Measurements from ENCODE around the gene PET100.

Gene PET100, protein sequence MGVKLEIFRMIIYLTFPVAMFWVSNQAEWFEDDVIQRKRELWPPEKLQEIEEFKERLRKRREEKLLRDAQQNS
- 5.3 to 10.1 reads per million in 2 donors for total RNA-seq

DNA sequence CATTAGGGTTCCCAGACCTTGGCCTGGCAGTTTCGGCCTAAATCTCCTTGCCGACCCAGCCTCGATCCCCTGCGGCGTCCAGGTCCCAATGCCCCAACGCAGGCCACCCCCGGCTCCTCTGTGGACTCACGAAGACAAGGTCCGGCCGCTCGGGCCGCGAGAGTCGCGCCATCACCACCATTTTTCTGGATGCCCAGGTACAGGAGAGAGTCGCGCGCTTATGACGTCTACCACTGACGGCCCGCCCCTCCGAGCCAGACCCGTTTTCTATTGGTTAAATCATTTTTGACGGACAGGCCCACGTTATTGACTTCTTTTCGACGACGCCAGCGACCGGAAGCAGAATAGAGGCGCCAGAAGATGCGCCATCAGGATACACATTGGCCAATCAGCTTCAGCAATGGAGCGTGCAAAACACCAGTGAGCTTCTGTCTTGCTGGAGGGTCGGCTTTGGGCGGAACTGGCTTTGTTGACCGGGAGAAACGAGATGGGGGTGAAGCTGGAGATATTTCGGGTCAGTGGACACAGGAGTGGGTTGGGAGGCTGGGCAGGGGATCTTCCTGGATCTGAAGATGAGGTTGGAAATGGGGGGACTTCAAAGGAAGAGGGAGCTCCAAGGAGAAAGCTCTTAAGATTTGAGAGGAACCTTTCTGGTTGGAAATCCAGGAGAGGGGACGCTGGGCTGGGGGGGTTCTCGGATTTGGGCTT, at the start of gene PET100, which contains the start of gene XAB2:
Gene PET100 (plus strand): TSS at position 447 of the 708 bp plus-strand sequence. CDS start 41 bp downstream, at position 488.
Gene XAB2 (minus strand): TSS at position 199 of the 708 bp plus-strand sequence. CDS start 18 bp downstream, at position 181.
- peak; percentile 87 for DNase-seq

DNA sequence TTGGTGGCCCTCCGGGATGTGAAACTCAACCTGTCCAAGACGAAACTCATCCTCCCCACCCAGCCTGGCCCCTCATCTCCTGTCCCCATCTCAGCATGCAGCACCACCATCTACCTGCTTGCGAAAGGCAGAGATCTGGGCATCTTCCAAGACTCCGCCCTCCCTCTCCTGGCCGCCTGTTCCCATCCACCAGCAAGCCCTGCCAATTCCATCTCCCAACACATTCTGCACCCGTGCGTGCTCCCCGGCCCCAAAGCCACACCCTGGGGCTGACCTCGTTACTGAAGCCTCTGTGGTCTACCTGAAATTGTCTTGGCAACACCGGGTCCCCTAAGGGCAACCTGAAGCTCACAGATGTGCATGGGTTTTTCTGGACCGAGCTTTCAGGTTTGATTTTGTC, 47.1 kb upstream of the PET100 start:
- DNase-seq = no peak

DNA sequence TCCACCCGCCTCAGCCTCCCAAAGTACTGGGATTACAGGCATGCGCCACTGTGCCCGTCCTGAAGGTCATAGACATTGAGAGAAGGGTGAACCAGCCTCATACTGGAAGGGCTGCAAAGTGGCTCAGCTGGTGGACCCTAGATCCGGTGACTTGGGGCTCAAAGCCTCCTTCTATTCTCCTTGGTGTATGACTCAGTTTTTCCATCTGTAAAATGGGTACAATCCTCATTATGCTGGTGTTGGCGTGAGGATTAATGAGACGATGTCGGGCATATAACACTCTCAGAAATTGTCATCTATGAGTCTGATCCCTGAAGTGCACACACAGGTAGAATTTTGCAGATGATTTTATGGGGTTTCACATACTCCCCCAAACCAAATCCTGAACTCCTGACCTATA, 39.8 kb upstream of the PET100 start:
- no peak for DNase-seq

DNA sequence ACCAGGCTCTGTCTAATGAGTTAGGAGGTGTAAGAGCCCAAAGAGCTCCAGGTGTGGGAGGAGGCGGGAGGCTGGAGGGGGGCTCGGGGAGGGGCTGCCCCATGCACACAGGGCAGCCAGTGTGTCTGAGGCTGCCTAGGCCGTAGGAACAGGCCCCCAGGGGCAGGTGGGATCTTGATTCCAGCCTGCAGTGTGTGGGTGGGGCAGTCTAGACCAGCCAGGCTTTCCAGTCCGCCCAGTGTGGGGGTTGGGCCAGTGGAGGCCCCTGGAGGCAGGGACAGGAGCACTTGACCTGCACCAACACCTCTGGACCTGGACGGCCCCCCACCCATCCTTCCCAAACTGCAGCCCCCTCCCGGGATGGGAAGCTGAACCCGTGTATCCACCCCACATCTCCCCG, 39.3 kb upstream of the PET100 start:
- DNase-seq = no peak

DNA sequence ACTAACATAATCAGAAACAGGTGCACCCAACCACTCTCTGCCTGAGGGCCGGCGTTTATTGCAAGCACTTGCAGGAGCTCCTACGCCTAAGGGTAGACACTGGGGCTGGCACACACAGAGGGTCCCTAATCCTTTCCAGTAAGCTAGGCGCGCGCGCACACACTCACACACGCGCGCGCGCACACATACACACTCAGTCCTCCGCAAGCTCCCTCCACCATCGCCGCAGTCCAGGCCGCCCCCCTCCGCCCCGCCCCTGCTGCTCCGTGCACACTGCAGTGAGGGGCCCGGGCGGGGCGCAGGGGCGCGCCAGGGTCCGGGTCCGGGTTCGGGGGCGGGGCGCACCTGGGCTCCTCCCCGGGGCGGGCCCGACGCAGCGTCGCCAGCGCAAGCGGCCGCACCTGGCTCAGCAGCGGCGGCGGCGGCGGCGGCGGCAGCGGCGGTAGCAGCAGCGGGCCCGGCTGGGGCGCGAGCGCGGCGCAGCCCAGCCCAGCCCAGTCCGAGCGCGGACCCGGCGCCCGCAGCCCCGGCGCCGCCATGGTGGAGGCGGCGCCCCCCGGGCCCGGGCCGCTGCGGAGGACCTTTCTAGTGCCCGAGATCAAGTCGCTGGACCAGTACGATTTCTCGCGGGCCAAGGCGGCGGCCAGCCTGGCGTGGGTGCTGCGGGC, 34.0 kb upstream of the PET100 start, which contains the start of gene CAMSAP3:
Gene CAMSAP3 (plus strand): TSS at position 398 of the 668 bp plus-strand sequence. CDS start 140 bp downstream, at position 538.
- no peak for DNase-seq

DNA sequence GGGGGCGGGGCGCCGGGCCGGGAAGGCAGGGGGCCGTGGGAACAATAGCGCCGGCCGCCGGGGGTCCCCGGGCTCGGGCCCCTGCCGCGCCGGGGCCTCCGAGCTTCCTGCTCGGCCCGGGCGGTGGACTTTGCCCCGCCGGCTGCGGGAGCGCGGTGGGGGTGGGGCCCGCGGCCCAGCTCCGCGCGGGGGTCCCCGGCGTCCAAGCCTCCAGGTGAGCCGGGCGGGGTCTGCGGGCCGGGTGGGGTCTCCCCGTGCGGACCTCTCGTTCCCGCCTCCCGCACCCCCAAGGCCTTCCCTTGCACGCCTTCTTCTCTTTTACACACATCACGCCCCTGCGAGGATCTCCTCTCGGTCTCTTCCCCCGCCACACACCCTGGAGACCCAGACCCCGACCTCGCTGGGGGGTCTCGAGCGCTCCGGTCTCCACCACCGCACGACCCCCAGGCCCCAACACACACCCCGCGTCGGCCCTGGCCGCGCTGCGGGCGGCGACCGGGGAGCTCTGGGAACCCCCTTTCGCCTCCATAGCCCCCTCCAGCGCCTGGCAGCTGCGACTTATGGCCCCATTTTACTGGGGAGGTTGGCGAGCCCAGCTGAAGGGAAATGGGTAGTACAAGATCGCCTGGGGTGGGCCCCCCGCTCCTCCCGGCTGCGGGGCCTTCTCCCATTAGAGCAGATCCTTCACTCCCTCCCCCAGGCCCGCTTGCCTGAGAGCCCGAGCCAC, 33.2 kb upstream of the PET100 start:
- DNase-seq = no peak

DNA sequence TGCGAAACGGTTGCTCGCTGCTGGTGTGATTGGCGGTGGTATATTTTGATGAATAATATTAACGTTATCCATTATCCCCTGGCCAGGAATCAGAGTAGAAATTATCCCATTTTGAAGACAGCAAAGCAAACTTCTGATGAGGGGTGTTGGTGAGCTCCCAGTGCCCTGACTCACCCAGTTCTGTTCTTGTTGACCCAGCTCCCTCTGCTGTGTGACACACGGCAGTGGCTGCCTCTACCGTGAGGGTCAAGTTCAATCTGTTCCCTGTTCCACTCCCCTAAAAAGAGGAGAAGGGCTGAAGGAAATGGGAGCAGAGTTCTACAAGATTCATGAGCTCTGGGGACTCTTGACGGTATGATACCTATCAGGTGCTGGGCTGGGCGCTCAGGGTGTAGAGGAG, 31.9 kb upstream of the PET100 start:
- DNase-seq = no peak

DNA sequence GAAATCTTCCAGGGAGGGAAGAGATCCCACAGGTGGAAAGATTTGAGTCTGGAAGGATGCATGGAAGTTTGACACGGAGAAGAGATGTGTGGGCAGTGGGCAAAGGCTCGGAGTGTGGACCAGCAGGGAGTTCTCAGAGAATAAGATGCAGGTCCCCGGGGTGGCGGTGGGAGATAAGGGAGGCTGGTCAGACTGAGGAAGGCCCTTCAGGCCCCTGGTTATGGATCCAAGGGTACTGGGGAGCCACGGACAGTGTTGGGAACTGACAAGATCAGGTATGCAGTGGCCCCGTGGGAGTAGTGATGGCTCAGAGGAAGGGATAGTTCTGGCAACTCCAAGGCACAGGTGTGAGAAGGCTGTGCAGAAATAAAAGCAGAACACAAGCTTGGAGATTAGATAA, 31.4 kb upstream of the PET100 start:
- DNase-seq = no peak

DNA sequence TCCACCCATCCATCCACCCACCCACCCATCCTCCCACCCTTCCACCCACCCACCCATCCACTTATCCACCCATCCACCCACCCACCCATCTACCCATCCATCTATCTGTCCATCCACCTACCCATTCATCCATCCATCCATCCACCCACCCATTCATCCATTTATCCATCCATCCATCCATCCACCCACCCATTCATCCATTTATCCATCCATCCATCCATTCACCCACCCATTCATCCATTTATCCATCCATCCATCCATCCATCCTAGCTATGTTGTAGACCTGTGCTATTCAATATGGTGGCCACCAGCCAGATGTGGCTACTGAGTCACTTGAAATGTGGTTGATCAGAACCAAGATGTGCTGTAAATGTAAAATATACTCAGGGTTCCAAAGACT, 28.9 kb upstream of the PET100 start:
- DNase-seq = no peak

DNA sequence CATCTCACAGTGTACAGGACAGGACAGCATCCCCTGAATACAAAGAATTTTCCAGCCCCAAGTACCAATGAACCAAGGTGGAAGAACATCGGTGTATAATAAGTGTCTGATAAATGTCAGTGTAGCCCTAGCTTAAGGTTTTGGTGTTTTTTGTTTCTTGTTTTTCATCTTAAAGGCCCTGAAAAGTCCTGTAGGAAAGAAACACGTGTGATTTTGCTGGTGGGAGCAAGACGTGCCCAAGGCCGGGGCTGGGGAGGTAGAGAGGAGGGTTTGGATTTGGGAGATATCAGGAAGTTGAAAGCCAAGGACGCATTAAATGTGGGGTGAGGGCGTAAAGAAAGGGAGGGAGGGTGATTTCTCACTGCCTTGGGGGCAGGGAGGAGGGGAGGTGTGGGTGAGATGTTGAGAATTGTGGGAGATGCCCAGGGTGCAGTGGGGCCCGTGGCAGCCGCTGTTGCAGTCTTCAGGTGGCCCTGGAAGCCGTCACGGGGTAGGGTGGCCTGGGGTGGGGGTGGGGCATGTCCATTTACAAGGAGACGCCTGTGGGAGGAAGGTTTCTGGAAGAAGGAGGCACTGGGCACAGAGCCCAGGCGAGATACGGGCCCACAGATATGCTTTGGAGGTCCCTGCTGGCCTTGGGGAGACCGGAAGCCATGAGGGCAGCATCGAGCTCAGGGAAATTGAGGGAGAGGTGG, 27.2 kb upstream of the PET100 start:
- DNase-seq = no peak

DNA sequence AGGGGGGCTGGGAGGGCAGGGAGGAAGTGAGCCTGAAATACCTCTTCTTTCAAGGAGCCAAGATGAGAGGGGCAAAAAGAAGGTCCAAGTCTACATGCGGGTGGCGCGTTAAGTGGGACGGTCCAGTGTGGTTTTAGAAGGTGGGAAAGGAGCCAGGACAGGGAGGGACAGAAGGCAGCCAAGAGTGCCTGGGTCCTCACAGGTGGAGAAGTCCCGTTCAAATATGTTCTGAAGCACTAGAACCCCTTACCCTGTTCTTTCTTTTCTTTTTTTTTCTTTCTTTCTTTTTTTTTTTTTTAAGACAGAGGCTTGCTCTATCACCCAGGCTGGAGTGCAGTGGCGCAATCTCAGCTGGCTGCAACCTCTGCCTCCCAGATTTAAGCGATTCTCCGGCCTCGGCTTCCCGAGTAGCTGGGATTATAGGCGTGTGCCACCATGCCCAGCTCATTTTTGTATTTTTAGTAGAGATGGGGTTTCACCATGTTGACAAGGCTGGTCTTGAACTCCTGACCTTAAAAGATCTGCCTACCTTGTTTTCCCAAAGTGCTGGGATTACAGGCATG, 26.6 kb upstream of the PET100 start:
- DNase-seq = no peak

DNA sequence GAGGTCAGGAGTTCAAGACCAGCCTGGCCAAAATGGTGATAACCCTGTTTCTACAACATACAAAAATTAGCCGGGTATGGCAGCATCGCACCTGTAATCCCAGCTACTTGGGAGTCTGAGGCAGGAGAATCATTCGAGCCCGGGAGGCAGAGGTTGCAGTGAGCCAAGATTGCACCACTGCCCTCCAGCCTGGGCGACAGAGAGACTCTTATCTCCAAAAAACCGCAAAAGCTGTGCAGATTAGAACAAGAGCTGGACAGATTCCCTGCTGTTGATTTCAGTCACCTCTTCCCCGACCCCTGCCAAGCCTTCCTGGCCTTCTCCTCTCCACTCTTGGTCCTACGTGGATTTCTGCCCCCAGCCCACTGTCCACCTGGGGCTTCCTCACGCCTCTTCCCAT, 25.7 kb upstream of the PET100 start:
- DNase-seq = no peak

DNA sequence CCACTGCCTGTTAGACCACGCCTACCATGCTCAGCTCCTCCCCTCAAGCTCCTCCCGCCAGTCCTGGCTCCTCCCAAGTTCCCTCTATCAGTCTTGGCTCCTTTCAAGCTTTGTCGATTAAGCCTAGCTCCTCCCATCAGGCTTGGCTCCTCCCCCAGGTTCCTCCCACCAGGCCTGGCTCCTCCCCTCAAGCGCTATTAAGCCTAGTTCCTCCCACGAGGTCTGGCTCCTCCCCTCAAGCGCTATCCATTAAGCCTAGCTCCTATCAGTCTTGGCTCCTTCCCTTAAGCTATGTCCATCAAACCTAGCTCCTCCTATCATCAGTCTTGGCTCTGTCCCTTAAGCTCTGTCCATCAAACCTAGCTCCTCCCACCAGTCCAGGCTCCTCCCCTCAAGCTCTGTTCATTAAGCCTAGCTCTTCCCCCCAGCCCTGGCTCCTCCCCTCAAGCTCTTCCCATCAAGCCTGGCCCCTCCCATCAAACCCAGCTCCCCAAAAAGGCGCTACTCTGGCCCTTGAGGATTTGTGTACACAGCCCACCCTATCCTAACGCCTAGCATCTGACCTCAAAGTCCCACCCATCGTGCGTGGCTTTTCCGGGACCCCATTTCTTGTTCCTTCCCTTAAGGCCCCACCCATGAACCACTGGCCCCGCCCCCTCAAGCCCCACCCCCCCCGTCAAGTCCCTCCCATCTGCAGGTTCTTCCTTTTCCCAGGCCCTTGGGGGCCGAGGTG, 23.9 kb upstream of the PET100 start:
- DNase-seq = no peak

DNA sequence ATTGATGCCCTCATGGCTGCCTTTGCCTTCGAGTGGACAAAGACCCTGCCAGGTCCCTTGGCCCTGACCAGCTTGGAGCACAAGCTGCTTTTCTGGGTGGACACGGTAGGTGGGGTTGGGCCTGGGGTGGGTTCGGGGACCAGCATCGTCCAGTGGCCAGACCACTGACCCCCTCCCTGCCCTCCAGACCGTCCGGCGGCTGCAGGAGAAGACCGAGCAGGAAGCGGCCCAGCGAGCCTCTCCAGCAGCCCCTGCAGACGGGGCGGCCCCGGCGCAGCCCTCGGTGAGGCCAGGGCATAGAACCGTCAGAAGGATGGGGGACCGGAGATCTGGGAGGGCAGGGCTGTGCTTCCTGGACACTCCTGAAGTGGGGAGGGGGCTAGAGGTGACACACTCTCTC, 23.3 kb upstream of the PET100 start:
- DNase-seq = no peak

DNA sequence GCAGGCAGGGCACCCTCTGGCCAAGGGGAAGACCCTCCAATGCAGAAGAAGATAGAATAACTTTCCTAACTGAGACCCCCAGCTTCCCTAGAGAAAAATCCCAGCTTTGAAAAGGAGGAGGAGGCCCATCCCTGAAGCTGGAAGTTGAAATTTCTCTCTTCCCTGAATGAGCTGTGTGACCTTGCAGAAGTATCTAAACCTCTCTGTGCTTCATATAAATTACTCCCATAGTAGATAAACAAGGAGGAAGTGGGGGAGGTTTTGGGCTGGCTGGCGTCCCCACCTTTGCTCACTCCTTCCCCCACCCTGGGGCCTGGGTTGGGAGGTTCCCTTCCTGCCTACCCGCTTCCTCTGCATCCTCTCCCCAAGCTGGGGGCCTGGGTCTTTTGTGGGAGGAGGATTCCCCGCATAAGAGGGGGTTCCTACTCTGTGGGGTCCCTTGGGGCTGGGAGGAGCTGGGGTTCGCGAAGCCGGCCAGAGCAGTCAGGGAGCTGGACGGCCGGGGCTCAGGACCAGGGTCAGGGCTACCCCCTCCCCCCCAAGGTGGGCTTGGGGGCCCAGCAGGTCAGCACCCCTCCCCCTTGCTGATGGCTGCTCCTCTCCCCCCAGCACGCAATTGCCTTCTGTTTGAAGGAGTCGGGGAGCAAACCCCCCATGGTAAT, 22.2 kb upstream of the PET100 start:
- no peak for DNase-seq

DNA sequence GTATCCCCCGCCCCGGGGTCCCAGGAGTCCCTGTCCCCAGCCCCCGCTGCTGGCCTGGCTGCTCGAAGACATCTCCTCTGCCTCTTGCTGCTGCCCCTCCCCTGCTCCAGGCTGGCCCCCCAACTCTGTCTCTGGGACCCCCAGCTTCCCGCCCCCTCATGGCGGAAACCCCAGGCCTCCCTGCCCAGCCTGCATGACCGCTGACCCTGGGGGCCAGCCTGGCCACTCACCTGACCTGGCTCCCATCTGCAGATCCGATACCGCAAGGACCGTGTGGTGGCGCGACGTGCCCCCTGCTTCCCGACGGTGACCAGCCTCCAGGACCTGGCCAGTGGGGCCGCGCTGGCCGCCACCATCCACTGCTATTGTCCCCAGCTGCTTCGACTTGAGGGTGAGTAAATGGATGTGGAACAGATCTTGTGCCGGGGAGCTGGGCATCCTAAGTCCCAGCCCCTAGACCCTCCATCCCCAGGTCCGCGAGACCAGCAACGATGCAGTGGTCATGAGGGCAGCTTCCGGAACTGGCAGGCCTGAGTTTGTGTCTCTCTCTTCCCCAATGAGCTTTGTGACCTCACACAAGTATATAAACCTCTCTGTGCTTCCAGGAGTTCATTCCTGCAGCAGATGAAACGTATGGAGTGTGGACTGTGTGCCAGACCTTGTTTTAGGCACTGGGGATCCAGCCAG, 21.6 kb upstream of the PET100 start:
- DNase-seq = no peak

DNA sequence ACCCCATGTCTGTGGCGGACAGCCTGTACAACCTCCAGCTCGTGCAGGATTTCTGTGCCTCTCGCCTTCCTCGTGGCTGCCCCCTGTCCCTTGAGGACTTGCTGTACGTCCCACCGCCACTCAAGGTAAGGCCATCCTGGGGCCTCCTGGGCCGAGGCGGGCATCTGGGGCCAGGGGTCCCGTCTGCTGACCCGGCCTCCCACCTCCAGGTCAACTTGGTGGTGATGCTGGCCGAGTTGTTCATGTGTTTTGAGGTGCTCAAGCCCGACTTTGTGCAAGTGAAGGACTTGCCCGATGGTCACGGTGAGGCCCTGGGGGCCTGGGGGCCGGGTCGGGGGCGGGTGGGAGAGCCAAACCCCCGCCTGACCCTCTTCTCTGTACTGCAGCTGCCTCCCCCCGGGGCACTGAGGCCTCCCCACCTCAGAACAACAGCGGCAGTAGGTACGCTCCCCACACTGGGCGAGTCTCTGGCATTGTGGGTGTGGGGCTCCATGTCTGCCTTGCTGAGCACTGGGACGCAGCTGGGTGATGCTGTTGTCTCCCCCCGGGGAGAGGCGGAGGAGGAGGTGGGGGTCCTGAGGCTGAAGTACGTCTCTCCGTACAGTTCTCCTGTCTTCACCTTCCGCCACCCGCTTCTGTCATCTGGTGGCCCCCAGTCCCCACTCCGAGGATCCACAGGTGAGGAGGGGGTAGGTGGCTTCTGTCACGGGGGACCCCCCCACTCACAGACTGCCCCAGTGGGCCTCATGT, 18.9 kb upstream of the PET100 start:
- DNase-seq = no peak

DNA sequence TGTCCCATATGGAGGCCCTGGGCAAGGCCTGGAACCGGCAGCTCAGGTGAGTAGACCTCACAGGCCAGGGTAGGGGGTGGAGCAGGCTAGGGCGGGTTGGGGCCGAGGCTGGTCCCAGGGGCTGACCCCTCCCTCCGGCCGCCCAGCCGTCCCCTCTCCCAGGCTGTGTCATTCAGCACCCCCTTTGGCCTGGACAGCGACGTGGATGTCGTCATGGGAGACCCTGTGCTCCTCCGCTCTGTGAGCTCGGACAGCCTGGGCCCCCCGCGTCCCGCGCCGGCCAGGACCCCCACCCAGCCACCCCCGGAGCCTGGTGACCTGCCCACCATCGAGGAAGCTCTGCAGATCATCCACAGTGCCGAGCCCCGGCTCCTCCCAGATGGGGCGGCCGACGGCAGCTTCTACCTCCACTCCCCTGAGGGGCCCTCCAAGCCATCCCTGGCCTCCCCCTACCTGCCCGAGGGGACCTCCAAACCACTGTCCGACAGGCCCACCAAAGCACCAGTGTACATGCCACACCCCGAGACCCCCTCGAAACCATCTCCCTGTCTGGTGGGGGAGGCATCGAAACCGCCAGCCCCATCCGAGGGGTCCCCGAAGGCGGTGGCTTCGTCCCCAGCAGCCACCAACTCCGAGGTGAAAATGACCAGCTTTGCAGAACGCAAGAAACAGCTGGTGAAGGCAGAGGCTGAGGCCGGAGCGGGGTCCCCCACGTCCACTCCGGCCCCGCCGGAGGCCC, 17.9 kb upstream of the PET100 start:
- DNase-seq = no peak

Data from T-helper 9 cell (primary cell).